ENCODE data around the gene WDR89.

Gene WDR89

DNA sequence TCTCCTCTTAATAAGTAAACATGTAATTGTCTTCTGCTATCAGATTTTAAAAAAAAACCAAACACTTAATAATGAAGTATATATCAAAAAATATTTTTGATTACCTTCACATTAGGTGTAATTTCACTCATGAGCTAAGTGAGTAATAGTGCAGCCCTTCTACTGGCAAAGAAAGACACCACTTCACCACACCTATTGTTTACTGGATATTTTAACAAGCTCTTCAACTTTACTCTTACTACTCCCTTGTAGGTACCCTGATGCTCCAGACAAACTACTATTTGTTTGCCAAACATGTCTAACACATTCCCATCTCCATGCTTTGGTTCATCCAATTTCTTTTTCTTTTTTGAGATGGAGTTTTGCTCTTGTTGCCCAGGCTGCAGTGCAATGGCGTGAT lies 36.9 kb upstream of the WDR89 start:
- Histone ChIP-seq H3K4me3 (ENCODE audit: low read depth in 1 of 2, low read length in 1 of 2) (no peak overlapping the region), H3K4me1 (ENCODE audit: control insufficient read depth in 1 of 2, insufficient read depth in 1 of 2, low read depth in 1 of 2, low read length in 1 of 2) (no peaks in the 10 kb centered on the region), H3K27ac (no peak overlapping the region), H3K27me3 (no peaks in the 10 kb centered on the region), H3K36me3 (no peaks in the 10 kb centered on the region), H3K9me3 (no peaks in the 10 kb centered on the region)
- TF ChIP-seq, protein P1, sequence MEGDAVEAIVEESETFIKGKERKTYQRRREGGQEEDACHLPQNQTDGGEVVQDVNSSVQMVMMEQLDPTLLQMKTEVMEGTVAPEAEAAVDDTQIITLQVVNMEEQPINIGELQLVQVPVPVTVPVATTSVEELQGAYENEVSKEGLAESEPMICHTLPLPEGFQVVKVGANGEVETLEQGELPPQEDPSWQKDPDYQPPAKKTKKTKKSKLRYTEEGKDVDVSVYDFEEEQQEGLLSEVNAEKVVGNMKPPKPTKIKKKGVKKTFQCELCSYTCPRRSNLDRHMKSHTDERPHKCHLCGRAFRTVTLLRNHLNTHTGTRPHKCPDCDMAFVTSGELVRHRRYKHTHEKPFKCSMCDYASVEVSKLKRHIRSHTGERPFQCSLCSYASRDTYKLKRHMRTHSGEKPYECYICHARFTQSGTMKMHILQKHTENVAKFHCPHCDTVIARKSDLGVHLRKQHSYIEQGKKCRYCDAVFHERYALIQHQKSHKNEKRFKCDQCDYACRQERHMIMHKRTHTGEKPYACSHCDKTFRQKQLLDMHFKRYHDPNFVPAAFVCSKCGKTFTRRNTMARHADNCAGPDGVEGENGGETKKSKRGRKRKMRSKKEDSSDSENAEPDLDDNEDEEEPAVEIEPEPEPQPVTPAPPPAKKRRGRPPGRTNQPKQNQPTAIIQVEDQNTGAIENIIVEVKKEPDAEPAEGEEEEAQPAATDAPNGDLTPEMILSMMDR (IDR thresholded peaks at IDR 0.05): no peak

DNA sequence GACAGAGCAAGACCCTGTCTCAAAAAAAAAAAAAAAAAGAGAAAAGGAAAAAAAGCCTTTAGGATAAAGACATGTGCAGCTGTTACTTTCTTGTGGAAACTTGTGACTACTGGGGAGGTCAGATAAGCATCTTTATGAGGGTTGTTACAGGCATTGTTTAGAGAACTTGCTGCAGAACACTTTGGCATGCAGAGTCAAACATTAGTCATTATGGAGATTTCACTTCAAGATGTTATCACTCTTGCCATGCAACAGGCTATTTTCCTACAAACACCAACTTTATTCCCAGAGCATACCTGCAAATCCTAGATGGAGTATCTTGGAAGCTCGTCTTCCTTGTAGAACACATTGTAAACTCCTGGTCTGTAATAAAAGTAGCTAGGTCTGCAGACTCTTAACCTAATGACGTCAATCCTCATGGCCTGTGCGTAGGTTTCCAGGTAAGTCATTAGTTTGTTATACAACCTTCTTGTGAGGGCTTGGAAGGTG lies 36.3 kb upstream of the WDR89 start:
- H3K4me1 ChIP-seq (ENCODE audit: control insufficient read depth in 1 of 2, insufficient read depth in 1 of 2, low read depth in 1 of 2, low read length in 1 of 2): no peaks in the 10 kb centered on the region
- no peak overlapping the region for H3K4me3 ChIP-seq (ENCODE audit: low read depth in 1 of 2, low read length in 1 of 2)
- H3K27ac ChIP-seq: no peak overlapping the region
- H3K36me3 ChIP-seq: no peaks in the 10 kb centered on the region
- H3K27me3 ChIP-seq: no peaks in the 10 kb centered on the region
- TF ChIP-seq, protein P1 (IDR thresholded peaks at IDR 0.05): no peak
- no peaks in the 10 kb centered on the region for H3K9me3 ChIP-seq

DNA sequence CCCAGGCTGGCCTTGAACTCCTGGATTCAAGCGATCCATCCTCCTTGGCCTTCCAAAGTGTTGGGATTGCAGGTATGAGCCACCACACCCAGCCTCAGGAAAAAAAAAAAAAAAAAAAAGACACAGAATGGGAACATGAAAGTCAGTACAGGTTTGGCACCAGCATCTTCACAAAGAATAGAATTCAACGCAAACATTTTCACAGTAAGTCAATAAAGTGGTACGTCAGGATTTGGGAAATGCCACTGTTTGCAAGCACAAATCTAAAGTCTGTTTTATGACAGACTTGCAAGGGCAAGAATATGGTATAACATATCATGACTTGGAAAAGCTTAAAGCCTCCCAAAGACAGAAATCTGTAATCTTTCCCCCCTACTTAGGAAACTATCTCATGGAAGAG lies 34.9 kb upstream of the WDR89 start:
- H3K4me3 ChIP-seq (ENCODE audit: low read depth in 1 of 2, low read length in 1 of 2): no peak overlapping the region
- TF ChIP-seq, protein P1 (IDR thresholded peaks at IDR 0.05): no peak
- no peak overlapping the region for H3K27ac ChIP-seq
- H3K9me3 ChIP-seq: no peaks in the 10 kb centered on the region
- H3K27me3 ChIP-seq: no peaks in the 10 kb centered on the region
- H3K36me3 ChIP-seq: no peaks in the 10 kb centered on the region
- H3K4me1 ChIP-seq (ENCODE audit: control insufficient read depth in 1 of 2, insufficient read depth in 1 of 2, low read depth in 1 of 2, low read length in 1 of 2): no peaks in the 10 kb centered on the region

DNA sequence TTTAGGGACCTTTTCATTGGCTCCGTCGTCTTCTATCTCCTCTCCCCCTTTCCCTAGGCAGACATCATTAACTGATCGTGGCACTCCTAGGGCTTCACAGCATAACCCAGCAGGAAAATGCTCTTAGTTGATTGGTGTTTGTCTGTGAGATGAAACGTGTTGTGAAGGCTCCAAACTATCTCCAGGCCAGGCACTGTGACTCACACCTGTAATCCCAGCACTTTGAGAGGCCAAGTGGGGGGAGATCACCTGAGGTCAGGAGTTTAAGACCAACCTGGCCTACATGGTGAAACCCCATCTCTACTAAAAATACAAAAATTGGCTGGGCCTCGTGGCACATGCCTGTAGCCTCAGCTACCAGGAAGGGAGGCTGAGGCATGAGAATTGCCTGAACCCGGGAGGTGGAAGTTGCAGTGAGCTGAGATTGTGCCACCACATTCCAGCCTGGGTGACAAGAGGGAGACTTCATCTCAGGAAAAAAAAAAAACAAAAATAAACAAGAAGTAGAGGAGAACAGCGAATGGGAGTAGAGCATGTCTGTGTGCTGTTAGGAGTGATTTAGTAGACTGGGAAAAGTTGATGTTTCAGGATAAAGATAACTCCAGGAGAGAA lies 32.3 kb upstream of the WDR89 start:
- TF ChIP-seq, protein P1 (IDR thresholded peaks at IDR 0.05): no peak
- Histone ChIP-seq H3K4me1 (ENCODE audit: control insufficient read depth in 1 of 2, insufficient read depth in 1 of 2, low read depth in 1 of 2, low read length in 1 of 2) (no peaks in the 10 kb centered on the region), H3K27ac (no peak overlapping the region), H3K4me3 (ENCODE audit: low read depth in 1 of 2, low read length in 1 of 2) (no peak overlapping the region), H3K36me3 (no peaks in the 10 kb centered on the region), H3K9me3 (no peaks in the 10 kb centered on the region), H3K27me3 (no peaks in the 10 kb centered on the region)

DNA sequence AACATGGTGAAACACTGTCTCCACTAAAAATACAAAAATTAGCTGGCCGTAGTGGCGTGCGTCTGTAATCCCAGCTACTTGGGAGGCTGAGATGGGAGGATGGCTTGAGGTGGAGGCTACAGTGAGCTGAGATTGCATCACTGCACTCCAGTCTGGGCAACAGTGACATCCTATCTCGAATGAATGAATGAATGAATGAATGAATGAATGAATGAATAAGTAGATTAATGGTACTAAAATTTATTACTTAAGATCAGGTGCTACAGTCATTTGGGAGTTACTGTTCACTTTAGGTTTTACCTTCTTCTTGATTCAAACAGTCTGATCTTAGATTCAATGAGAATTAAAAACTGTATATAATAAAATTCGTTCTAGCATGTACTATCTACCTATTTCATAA lies 31.6 kb upstream of the WDR89 start:
- no peak overlapping the region for H3K27ac ChIP-seq
- TF ChIP-seq, protein P1 (IDR thresholded peaks at IDR 0.05): no peak
- no peaks in the 10 kb centered on the region for H3K9me3 ChIP-seq
- no peaks in the 10 kb centered on the region for H3K36me3 ChIP-seq
- H3K27me3 ChIP-seq: no peaks in the 10 kb centered on the region
- H3K4me3 ChIP-seq (ENCODE audit: low read depth in 1 of 2, low read length in 1 of 2): no peak overlapping the region
- no peaks in the 10 kb centered on the region for H3K4me1 ChIP-seq (ENCODE audit: control insufficient read depth in 1 of 2, insufficient read depth in 1 of 2, low read depth in 1 of 2, low read length in 1 of 2)

Data from neutrophil (primary cell).